GM19463 (cell line): ENCODE measurements around the gene TPI1.
"Not testable (repeated sequence)": the region's sequence is repeated elsewhere in the genome, so short reads cannot be mapped to it uniquely, and the experiment has no call there.

Source experiments
- ATAC-seq: cut with Tn5 transposase; IDR thresholded peaks from one replicate; pipeline ENCODE4 v1.9.1; 2021; ENCODE audit warnings: mild to moderate bottlenecking, moderate library complexity; ENCODE audit not compliant: unreplicated experiment

The TPI1 gene

GRCh38 chr12:6888794-6889193 is 21.5 kb downstream of the TPI1 start:
- ATAC-seq = not testable (repeated sequence)

- not testable (repeated sequence) for ATAC-seq
Measured at GRCh38 chr12:6889775-6890573, 22.6 kb downstream of the TPI1 start.

- ATAC-seq = peak; percentile 95
Measured at GRCh38 chr12:6890789-6891645, 23.7 kb downstream of the TPI1 start.

- no peak for ATAC-seq
Measured at GRCh38 chr12:6891646-6892001, 24.3 kb downstream of the TPI1 start.

GRCh38 chr12:6892683-6893082 is 25.4 kb downstream of the TPI1 start:
- not testable (repeated sequence) for ATAC-seq

GRCh38 chr12:6894321-6894720 is 27.0 kb downstream of the TPI1 start:
- ATAC-seq = no peak

- ATAC-seq = no peak
Measured at GRCh38 chr12:6896846-6897435, 29.6 kb downstream of the TPI1 start.

- no peak for ATAC-seq
Measured at GRCh38 chr12:6899427-6899826, 32.1 kb downstream of the TPI1 start.

GRCh38 chr12:6899837-6900519 is 32.6 kb downstream of the TPI1 start:
- ATAC-seq = no peak

GRCh38 chr12:6902448-6902847 is 35.1 kb downstream of the TPI1 start:
- no peak for ATAC-seq

- ATAC-seq = no peak
Measured at GRCh38 chr12:6903722-6904121, 36.4 kb downstream of the TPI1 start.

GRCh38 chr12:6904280-6905276 is 37.2 kb downstream of the TPI1 start, which contains the start of gene LRRC23:
LRRC23 (plus strand) TSS chr12:6904822; CDS start chr12:6905634, 812 bp downstream.
- peak; percentile 96 for ATAC-seq

- no peak for ATAC-seq
Measured at GRCh38 chr12:6905414-6906040, 38.2 kb downstream of the TPI1 start.

GRCh38 chr12:6908141-6908540 is 40.8 kb downstream of the TPI1 start:
- not testable (repeated sequence) for ATAC-seq

GRCh38 chr12:6909421-6910145 is 42.3 kb downstream of the TPI1 start:
- no peak for ATAC-seq

GRCh38 chr12:6912164-6912935 is 45.0 kb downstream of the TPI1 start:
- no peak for ATAC-seq

GRCh38 chr12:6914246-6914946 is 47.1 kb downstream of the TPI1 start, which contains the start of gene ENO2:
ENO2 (plus strand) TSS chr12:6914580; CDS start chr12:6915833, 1,253 bp downstream.
- peak; percentile 83 for ATAC-seq
